SU-DHL-6 (cell line): ENCODE data around the gene SLC25A42.

Source experiments
- H2AFZ ChIP-seq: fragments of 200-600 bp; sonication (generic); 2 replicates; pipeline ENCODE4 v1.6.1; 2014; ENCODE audit warnings: low read depth, mild to moderate bottlenecking, moderate library complexity, mixed read lengths, antibody characterized with exemption, low read length; ENCODE audit not compliant: severe bottlenecking
- H3F3A ChIP-seq: fragments of 200-600 bp; shearing (Covaris generic); 2 replicates; pipeline ENCODE4 v1.6.0; 2016; ENCODE audit warnings: antibody characterized with exemption, mild to moderate bottlenecking; ENCODE audit not compliant: insufficient read depth
- H3K27ac ChIP-seq: fragments of 200-600 bp; sonication (generic); 2 replicates; pipeline ENCODE4 v1.5.1; 2016; ENCODE audit warnings: low read depth, mild to moderate bottlenecking, low read length, moderate library complexity, mixed read lengths
- H3K27me3 ChIP-seq: fragments of 200-600 bp; sonication (generic), shearing (Covaris generic); 2 replicates; pipeline ENCODE4 v1.6.0; 2014; ENCODE audit warnings: mild to moderate bottlenecking, low read length
- H3K36me3 ChIP-seq: fragments of 200-600 bp; sonication (generic); 2 replicates; pipeline ENCODE4 v1.6.1; 2014; ENCODE audit warnings: mild to moderate bottlenecking, low read length, mixed read lengths
- H3K4me2 ChIP-seq: fragments of 300-600, 200-600 bp; shearing (Covaris generic), sonication (generic); 2 replicates; pipeline ENCODE4 v1.6.0; 2014; ENCODE audit warnings: low read length, low read depth, mild to moderate bottlenecking; ENCODE audit not compliant: poor library complexity, severe bottlenecking
- H3K4me3 ChIP-seq: fragments of 200-600 bp; sonication (generic); 2 replicates; pipeline ENCODE4 v1.5.1; 2014; ENCODE audit warnings: antibody characterized with exemption, low read length, mild to moderate bottlenecking, mixed read lengths; ENCODE audit not compliant: insufficient read depth, poor library complexity, severe bottlenecking
- H3K79me2 ChIP-seq: fragments of 200-600 bp; sonication (generic); 2 replicates; pipeline ENCODE4 v1.6.1; 2014; ENCODE audit warnings: mild to moderate bottlenecking, low read length, moderate library complexity; ENCODE audit not compliant: insufficient read depth
- H3K9ac ChIP-seq: fragments of 200-600 bp; sonication (generic); 2 replicates; pipeline ENCODE4 v1.7.0; 2014; ENCODE audit warnings: mild to moderate bottlenecking, low read length
- H3K9me2 ChIP-seq: fragments of 200-600 bp; sonication (generic); replicated peaks from 2 replicates; pipeline ENCODE4 v1.6.1; 2014; ENCODE audit warnings: low read length; ENCODE audit not compliant: insufficient read depth
- H3K9me3 ChIP-seq: fragments of 200-600 bp; sonication (generic); 2 replicates; pipeline ENCODE4 v1.6.1; 2014; ENCODE audit warnings: low read length, mixed read lengths; ENCODE audit not compliant: insufficient read depth
- H4K20me1 ChIP-seq: fragments of 200-600 bp; sonication (generic); 2 replicates; pipeline ENCODE4 v1.6.1; 2014; ENCODE audit warnings: low read depth, mild to moderate bottlenecking, antibody characterized with exemption, low read length, moderate library complexity, mixed read lengths
- EZH2phosphoT487 ChIP-seq: fragments of 200-600 bp; sonication (generic), shearing (Covaris generic); conservative IDR thresholded peaks from 2 replicates; pipeline ENCODE4 v1.6.1; 2018; ENCODE audit warnings: mild to moderate bottlenecking, antibody characterized with exemption, low read length, moderate library complexity, mixed read lengths
- TF ChIP-seq, protein P1 (sequence below): fragments of 200-600 bp; sonication (generic); IDR thresholded peaks from one replicate; pipeline ENCODE4 v1.5.1; 2017; ENCODE audit warnings: antibody characterized with exemption, mild to moderate bottlenecking, low read length, moderate library complexity; ENCODE audit not compliant: insufficient read depth, poor library complexity, severe bottlenecking

SLC25A42 gene

DNA sequence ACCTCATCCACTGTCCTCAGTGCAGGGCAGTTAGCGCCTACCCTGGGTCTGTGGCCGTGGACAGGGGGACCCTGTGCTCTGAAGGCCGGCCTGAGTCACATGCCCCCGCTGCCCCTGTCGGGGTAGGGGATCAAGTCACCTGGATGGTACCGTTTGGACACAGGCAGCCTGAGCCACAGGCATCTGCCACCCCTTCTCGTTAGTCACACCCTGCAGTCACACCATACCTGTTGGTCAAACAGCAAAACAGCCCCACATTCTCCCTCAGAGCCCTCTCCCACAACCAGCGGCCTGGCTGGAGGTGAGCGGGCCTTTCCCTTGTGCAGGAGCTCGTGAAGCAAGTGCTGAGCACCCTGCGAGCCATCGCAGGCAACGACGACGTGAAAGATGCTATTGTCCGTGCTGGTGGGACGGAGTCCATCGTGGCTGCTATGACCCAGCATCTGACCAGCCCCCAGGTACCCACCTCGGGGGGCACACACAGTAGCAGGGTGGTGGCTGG, 8.8 kb upstream of the SLC25A42 start:
- Histone ChIP-seq H4K20me1 (no peaks in the 10 kb centered on the region), H3F3A (no peaks in the 10 kb centered on the region), H3K27ac (no peak overlapping the region), H3K4me2 (no peak overlapping the region), H3K4me3 (no peak overlapping the region), H3K9me3 (no peaks in the 10 kb centered on the region), H3K9me2 (no peaks in the 10 kb centered on the region), H3K36me3 (no peaks in the 10 kb centered on the region), H3K79me2 (no peaks in the 10 kb centered on the region), H3K27me3 (no peaks in the 10 kb centered on the region), H2AFZ (no peak overlapping the region), H3K9ac (no peak overlapping the region)
- TF ChIP-seq, protein P1, sequence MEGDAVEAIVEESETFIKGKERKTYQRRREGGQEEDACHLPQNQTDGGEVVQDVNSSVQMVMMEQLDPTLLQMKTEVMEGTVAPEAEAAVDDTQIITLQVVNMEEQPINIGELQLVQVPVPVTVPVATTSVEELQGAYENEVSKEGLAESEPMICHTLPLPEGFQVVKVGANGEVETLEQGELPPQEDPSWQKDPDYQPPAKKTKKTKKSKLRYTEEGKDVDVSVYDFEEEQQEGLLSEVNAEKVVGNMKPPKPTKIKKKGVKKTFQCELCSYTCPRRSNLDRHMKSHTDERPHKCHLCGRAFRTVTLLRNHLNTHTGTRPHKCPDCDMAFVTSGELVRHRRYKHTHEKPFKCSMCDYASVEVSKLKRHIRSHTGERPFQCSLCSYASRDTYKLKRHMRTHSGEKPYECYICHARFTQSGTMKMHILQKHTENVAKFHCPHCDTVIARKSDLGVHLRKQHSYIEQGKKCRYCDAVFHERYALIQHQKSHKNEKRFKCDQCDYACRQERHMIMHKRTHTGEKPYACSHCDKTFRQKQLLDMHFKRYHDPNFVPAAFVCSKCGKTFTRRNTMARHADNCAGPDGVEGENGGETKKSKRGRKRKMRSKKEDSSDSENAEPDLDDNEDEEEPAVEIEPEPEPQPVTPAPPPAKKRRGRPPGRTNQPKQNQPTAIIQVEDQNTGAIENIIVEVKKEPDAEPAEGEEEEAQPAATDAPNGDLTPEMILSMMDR: no peak
- TF ChIP-seq EZH2phosphoT487: no peak

DNA sequence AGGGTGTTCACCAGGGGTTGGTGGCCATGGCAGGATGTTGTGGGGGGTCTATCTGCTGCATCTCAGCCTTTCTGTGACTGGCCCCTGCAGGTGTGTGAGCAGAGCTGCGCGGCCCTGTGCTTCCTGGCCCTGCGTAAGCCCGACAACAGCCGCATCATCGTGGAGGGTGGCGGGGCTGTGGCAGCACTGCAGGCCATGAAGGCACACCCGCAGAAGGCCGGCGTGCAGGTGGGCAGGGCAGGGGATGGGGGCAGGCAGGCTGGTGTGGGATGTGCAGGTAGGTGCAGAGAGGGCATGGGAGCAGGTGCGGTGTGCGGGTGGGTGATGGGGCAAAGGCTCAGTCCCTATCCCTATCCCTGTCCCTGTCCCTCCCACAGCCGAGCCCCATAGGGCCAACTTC, 8.1 kb upstream of the SLC25A42 start:
- Histone ChIP-seq H3K36me3 (no peaks in the 10 kb centered on the region), H3K4me3 (no peak overlapping the region), H4K20me1 (no peaks in the 10 kb centered on the region), H3K27ac (no peak overlapping the region), H2AFZ (no peak overlapping the region), H3F3A (no peaks in the 10 kb centered on the region), H3K9me2 (no peaks in the 10 kb centered on the region), H3K79me2 (no peaks in the 10 kb centered on the region), H3K27me3 (no peaks in the 10 kb centered on the region), H3K4me2 (no peak overlapping the region), H3K9ac (no peak overlapping the region), H3K9me3 (no peaks in the 10 kb centered on the region)
- TF ChIP-seq, protein P1: no peak
- TF ChIP-seq EZH2phosphoT487: no peak

DNA sequence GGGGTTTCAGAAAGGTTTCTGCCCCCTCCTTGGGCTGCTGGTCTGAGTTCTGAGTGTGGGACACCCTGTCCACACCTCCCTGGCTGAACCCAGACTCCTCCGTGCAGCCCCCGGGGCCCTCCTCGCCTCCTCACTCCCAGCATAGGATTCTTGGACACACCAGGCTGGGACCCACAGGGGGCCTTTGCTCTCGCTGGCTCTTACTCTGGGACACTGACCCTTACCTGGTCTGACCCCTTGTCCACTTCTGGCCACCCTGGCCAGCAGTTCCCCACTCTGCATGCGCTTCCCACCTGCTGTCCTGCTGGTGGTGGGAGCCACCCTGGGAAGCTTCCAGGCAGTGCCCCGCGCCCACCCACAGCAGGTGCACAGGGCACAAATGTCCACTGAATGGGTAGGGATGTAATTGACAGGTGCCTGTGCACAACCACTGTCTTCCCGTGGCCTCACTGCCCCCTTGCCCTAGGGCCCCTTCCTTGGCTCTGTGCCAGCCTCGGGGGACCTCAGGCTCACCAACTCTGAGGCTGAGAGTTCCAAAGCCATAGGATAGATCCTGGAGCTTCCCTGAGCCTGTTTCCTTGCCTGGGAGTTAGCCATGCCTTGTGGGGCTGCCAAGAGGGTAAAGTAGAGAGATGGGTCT, 7.0 kb upstream of the SLC25A42 start:
- Histone ChIP-seq H3K27me3 (no peaks in the 10 kb centered on the region), H3K9me2 (no peaks in the 10 kb centered on the region), H4K20me1 (no peaks in the 10 kb centered on the region), H2AFZ (no peak overlapping the region), H3K9me3 (no peaks in the 10 kb centered on the region), H3K9ac (no peak overlapping the region), H3K4me2 (no peak overlapping the region), H3K36me3 (no peaks in the 10 kb centered on the region), H3K27ac (no peak overlapping the region), H3K4me3 (no peak overlapping the region), H3K79me2 (no peaks in the 10 kb centered on the region), H3F3A (no peaks in the 10 kb centered on the region)
- TF ChIP-seq, protein P1: no peak
- no peak for TF ChIP-seq EZH2phosphoT487
